Stomach (tissue), 9 donors: ENCODE measurements around the gene PLEKHD1. TPM values are rescaled to one million over a fixed set of nuclear protein-coding genes. Genes with fewer than 3 reads are reported as not detected.

Experiments
- DNase-seq, 2 donors: peaks; one replicate each; pipeline versions ENCODE4 v3.0.0 to v3.0.0-alpha.2; 2013 to 2019
- H3K27ac ChIP-seq, 5 donors: fragments of 200-600 bp in 4 of 5; sonication (generic) in 4 of 5; one replicate each; pipeline ENCODE4 v1.5.1; 2013 to 2019; ENCODE audit warnings: mild to moderate bottlenecking in 1 of 5, moderate library complexity in 1 of 5
- H3K27me3 ChIP-seq, 3 donors: fragments of 200-600 bp; sonication (generic); one replicate each; pipeline ENCODE4 v1.5.1; 2017 to 2019; ENCODE audit warnings: mixed run types in 1 of 3
- H3K36me3 ChIP-seq, 4 donors: fragments of 200-600 bp; sonication (generic); 1 replicate in 3 of 4; 2 replicates in 1 of 4; pipeline ENCODE4 v1.5.1; 2016 to 2019
- H3K4me1 ChIP-seq, 4 donors: fragments of 200-600 bp; sonication (generic); one replicate each; pipeline ENCODE4 v1.5.1; 2016 to 2019
- H3K4me3 ChIP-seq, 4 donors: fragments of 200-600 bp; sonication (generic) in 3 of 4; one replicate each; pipeline ENCODE4 v1.5.1; 2016 to 2019; ENCODE audit warnings: mild to moderate bottlenecking in 1 of 4
- H3K9me3 ChIP-seq, 4 donors: fragments of 200-600 bp; sonication (generic); one replicate each; pipeline ENCODE4 v1.5.1; 2016 to 2019
- EP300 ChIP-seq: sonication (generic); formaldehyde crosslinking; IDR thresholded peaks from one replicate; pipeline ENCODE4 v1.6.1; 2017; ENCODE audit warnings: antibody characterized with exemption
- POLR2A ChIP-seq, 4 donors: fragments of 450-650 bp; IDR thresholded peaks; one replicate each; pipeline ENCODE4 v1.6.1; 2016; ENCODE audit warnings: antibody characterized with exemption in 4 of 4, control low read depth in 2 of 4, mild to moderate bottlenecking in 1 of 4, moderate library complexity in 1 of 4
- POLR2AphosphoS5 ChIP-seq, 3 donors: sonication (generic); formaldehyde crosslinking; IDR thresholded peaks; one replicate each; pipeline ENCODE4 v1.6.1; 2016; ENCODE audit warnings: antibody characterized with exemption in 3 of 3
- WGBS, 5 donors: extraction: QIAGEN DNeasy Blood & Tissue Kit in 3 of 5; methylation state at CpG; one replicate each; pipeline versions ENCODE4 v1.1.5 to v1.1.7; 2013 to 2018; 5-methylcytosine and 5-hydroxymethylcytosine counted together
- intact Hi-C: fragments of 100-400 bp; cut with DNase I; formaldehyde crosslinking; loops from one replicate; pipeline ENCODE4 v1.15.1; 2023; ENCODE audit warnings: low total_unique reads
- polyA plus RNA-seq, 3 donors: library from polyadenylated mRNA; stranded (reverse); fragments of 200-250 nt; gene quantifications; one replicate each; pipeline ENCODE4 v1.2.3, GENCODE V29; 2013
- total RNA-seq, 5 donors: library from RNA; depleted of rRNA; stranded (reverse); fragments of >200 nt; gene quantifications; one replicate each; pipeline versions ENCODE4 v1.1.0 to v1.2.3, GENCODE V29; 2014 to 2016
- TF ChIP-seq, protein P1 (sequence below), 7 experiments: fragments of 450-650 bp in 4 of 7; fragments of 200-600 bp in 3 of 7; sonication (generic) in 3 of 7; IDR thresholded peaks; one replicate each; pipeline ENCODE4 v1.5.1; 2016 to 2019; ENCODE audit warnings: antibody characterized with exemption in 7 of 7, control low read depth in 2 of 7, mild to moderate bottlenecking in 1 of 7
- donor health status: healthy with polysubstance abuse.
- donor health status: Bipolar disorder and iron deficiency.
- donor health status: healthy.

Gene PLEKHD1
- total and polyA plus RNA-seq, 8 donors = 0.08 to 0.55 (median 0.14) TPM; not detected in 4

DNA sequence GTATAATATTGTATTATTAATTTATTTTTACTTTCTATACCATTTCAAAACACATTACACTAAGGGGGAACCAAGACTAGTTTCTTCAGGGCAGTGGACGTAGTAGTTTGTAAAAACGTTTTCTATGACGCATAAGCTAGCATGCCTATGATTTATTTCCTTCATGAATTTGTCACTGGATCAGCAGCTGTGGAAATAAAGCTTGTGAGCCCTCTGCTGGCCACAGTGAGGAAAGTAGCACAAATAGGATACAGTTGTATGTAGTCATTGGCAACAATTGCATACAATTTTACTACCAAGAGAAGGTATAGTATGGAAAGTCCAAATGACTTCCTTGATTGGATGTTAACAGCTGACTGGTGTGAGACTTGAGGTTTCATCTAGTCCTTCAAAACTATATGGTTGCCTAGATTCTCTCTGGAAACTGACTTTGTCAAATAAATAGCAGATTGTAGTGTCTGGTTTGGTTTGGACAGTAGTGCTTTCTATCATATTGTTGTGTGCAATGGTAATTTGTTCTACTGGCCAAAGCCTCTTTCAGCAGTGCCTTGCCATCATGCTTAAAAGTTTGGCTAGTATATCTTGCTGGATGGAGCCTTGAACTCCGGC lies 24.3 kb upstream of the PLEKHD1 start:
- Histone ChIP-seq H3K4me3 (no peak overlapping the region), H3K4me1 (no peaks in the 10 kb centered on the region), H3K36me3 (peaks cover 26 to 56% (median 56%) of the 10 kb centered on the region in 4 donors), H3K9me3 (no peaks in the 10 kb centered on the region), H3K27me3 (no peaks in the 10 kb centered on the region), H3K27ac (peak overlapping the region in 1 of 5 donors; percentile 6)
- WGBS, 5 donors = 26 to 29% (median 26%) methylated on average over 4 of the region's 4 CpGs
- TF ChIP-seq EP300 (no peak), POLR2A (IDR thresholded peaks at IDR 0.05) (no peak), POLR2AphosphoS5 (IDR thresholded peaks at IDR 0.05) (peak in 2 of 3 donors; percentile 71 to 74)
- TF ChIP-seq, protein P1, sequence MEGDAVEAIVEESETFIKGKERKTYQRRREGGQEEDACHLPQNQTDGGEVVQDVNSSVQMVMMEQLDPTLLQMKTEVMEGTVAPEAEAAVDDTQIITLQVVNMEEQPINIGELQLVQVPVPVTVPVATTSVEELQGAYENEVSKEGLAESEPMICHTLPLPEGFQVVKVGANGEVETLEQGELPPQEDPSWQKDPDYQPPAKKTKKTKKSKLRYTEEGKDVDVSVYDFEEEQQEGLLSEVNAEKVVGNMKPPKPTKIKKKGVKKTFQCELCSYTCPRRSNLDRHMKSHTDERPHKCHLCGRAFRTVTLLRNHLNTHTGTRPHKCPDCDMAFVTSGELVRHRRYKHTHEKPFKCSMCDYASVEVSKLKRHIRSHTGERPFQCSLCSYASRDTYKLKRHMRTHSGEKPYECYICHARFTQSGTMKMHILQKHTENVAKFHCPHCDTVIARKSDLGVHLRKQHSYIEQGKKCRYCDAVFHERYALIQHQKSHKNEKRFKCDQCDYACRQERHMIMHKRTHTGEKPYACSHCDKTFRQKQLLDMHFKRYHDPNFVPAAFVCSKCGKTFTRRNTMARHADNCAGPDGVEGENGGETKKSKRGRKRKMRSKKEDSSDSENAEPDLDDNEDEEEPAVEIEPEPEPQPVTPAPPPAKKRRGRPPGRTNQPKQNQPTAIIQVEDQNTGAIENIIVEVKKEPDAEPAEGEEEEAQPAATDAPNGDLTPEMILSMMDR (IDR thresholded peaks at IDR 0.05) = peak in 5 of 7 experiments; percentile 54 to 79 (median 66)
- intact Hi-C loops = loop anchor here (5.0 kb wide), 1 partner anchor 218 kb away; no protein-coding TSS in a partner anchor
- peak; percentile 65 to 93 for DNase-seq

DNA sequence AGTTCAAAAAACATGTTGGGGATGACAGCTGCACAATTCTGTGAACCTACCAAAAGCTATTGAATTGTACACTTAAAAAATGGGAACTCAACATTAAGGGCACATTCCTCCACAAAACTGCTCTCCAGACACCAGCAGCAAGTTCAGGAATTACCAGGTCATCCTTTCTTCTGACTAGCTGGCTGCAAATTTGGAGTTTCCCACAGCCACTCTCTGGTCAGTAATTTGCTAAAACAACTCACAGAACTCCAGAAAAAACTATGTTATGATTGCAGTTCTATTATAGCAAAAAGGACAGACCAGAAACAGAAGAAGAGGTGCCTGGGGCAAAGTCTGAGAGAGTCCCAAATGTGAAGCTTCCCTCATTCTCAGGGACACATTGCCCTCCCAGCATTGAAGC lies 20.1 kb upstream of the PLEKHD1 start:
- Histone ChIP-seq H3K36me3 (peaks cover 12 to 17% (median 16%) of the 10 kb centered on the region in 4 donors), H3K9me3 (no peaks in the 10 kb centered on the region), H3K4me1 (no peaks in the 10 kb centered on the region), H3K4me3 (no peak overlapping the region), H3K27me3 (no peaks in the 10 kb centered on the region), H3K27ac (no peak overlapping the region)
- TF ChIP-seq, protein P1 (IDR thresholded peaks at IDR 0.05) = no peak
- no peak for TF ChIP-seq POLR2AphosphoS5 (IDR thresholded peaks at IDR 0.05)
- no peak for TF ChIP-seq EP300
- no peak for TF ChIP-seq POLR2A (IDR thresholded peaks at IDR 0.05)
- intact Hi-C loops = loop anchor here (5.0 kb wide), 1 partner anchor 222 kb away; no protein-coding TSS in a partner anchor
- no peak for DNase-seq

DNA sequence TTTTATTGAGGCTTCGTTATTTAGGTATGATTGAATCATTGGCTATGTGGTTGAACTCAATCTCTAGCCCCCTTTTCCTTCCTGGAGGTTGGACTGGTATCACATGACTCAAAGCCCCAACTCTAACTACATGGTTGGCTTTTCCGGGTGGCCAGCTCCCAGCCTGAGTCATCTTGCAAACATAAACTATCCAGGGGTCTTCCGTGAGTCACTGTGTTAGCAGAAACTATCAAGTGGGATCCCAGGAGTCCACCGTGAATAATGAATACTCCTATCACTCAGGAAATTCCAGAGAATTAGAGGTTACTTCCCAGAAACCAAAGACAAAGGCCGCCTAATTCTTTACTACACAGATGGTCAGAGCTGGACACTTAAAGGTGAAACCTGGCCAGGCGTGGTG lies 19.7 kb upstream of the PLEKHD1 start:
- intact Hi-C loops = loop anchor here (5.0 kb wide), 1 partner anchor 223 kb away; no protein-coding TSS in a partner anchor
- WGBS, 5 donors = 71 to 92% (median 78%) methylated on average over 6 of the region's 6 CpGs

DNA sequence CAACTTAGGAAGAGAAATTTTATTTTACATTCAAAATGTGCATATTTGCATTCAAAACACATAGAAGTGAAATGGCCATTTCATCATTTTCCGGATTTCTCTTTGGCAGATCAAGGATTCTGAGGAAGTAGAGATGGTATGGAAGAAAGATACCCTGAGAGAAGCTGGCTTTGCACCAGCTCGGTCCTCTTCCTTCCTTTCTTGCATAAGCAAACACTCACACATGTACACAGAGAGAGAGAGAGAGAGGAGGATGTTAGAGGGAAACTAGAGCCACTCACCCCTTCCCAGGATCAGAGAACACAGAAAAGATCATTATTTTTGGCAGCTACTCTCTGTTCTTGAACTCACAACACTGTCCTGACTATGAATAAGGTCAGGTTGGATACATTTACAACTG lies 15.6 kb upstream of the PLEKHD1 start:
- Histone ChIP-seq H3K27ac (no peak overlapping the region), H3K36me3 (no peaks in the 10 kb centered on the region), H3K27me3 (no peaks in the 10 kb centered on the region), H3K4me3 (no peak overlapping the region), H3K9me3 (no peaks in the 10 kb centered on the region), H3K4me1 (no peaks in the 10 kb centered on the region)
- TF ChIP-seq POLR2A (IDR thresholded peaks at IDR 0.05) (no peak), EP300 (no peak), POLR2AphosphoS5 (IDR thresholded peaks at IDR 0.05) (no peak)
- TF ChIP-seq, protein P1 (IDR thresholded peaks at IDR 0.05) = no peak
- no peak for DNase-seq
- intact Hi-C loops = no loop called here
- 47 to 58% (median 53%) methylated on average over 2 of the region's 2 CpGs for WGBS, 5 donors

More for the DNA sequence above, 19.7 kb upstream of the PLEKHD1 start:
- Histone ChIP-seq H3K27ac (no peak overlapping the region), H3K36me3 (peaks cover 12 to 17% (median 16%) of the 10 kb centered on the region in 4 donors), H3K27me3 (no peaks in the 10 kb centered on the region), H3K9me3 (no peaks in the 10 kb centered on the region), H3K4me3 (no peak overlapping the region), H3K4me1 (no peaks in the 10 kb centered on the region)
- DNase-seq = no peak
- TF ChIP-seq POLR2A (IDR thresholded peaks at IDR 0.05) = no peak
- TF ChIP-seq POLR2AphosphoS5 (IDR thresholded peaks at IDR 0.05) = no peak
- TF ChIP-seq EP300 = no peak
- TF ChIP-seq, protein P1 (IDR thresholded peaks at IDR 0.05) = no peak
